Activated CD8-positive, alpha-beta memory T cell treated with anti-CD3 and anti-CD28 coated beads, Interleukin-2, amount 50 U/mL, for 24 hours (primary cell): ENCODE results near the gene SLC6A18.

Experiments used
- DNase-seq: peaks from one replicate; pipeline ENCODE4 v3.0.0-alpha.2; 2020; ENCODE audit errors: extremely low read depth

SLC6A18 gene

GRCh38 chr5:1225081-1225480 lies at the start of gene SLC6A18:
SLC6A18 (plus strand) TSS chr5:1225381; CDS start chr5:1225478, 97 bp downstream.
- DNase-seq: no peak

- DNase-seq: no peak
Measured at GRCh38 chr5:1175801-1176472, 49.2 kb upstream of the SLC6A18 start.

GRCh38 chr5:1176473-1177391 lies 48.4 kb upstream of the SLC6A18 start:
- DNase-seq: no peak

- no peak for DNase-seq
Measured at GRCh38 chr5:1177826-1178528, 47.2 kb upstream of the SLC6A18 start.

DNA sequence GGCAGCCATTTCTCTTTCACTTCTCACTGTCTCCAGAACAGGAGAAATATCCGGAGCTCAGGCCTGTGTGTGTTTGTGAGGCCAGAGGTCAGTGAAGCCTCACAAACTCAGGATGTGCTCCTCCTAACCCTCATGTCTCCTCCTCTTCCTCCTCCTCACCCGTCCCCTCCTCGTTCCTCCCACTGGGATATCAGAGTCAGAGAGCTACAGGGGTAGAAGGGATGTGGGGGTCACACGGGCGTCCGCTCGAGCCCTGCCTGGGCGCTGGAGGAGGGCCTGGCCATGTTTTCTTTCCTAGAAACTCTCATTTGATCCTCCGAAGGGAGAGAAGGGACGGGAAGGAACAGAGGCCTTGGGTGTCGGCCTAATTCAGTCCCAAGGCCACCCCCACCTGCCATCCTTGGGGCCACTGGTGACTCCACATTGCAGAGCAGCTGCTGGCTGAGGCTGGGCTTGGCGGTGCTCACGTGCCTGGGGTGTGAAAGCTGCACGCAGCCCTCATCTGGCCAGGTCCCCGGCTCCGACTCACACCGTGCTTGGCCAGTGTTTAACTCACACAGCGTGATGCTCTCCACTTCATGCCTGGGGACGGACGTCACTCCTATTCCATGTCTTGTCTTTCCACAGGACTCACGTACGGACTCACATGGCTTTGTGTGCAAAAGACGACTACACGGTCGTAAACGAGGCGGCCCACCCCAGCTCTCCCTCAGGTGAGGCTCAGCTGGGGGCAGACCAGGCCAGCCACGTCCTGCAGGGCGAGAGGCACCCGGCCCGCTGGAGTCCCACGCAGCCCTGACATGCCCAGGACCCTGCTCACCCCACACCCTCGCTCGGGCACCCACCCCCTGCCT lies 46.4 kb upstream of the SLC6A18 start:
- no peak for DNase-seq

DNA sequence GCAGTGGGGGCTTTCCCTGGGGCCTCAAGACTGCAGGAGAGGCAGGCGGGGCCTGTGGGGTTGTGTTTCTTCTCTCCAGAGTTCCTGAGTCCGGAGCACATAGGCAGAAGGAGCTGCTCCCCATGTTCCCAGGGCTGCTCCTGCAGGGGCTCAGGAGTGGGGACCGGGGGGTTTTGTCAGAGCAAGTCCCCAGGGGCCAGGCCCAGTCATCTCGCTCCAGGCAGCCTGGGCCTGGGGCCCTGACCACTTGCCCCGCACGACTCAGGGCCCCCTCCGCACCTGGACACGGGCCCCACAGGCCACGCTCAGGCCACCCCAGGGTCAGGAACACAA lies 45.8 kb upstream of the SLC6A18 start:
- DNase-seq: no peak

GRCh38 chr5:1180096-1180495 lies 45.1 kb upstream of the SLC6A18 start:
- DNase-seq: no peak

DNA sequence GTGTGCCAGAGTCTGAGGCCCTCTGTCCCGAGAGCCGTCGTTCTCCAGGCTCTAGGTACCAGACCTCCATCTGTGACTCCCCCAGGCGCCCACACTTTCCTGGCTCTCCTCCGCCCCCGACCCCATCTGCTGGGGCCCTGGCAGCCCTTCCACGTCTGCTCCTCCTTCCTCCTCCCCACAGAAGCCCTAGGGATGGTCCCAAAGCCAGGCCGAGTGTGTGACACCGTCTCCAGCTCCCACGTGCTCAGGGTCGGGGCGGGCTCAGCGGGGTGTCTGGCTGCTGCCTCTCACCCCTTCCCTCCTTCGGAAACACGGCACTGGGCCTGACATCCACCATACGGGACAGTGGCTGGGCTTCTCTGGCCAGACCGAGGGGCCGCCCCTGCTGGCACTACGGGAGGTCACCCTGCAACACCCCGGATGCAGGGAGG lies 44.3 kb upstream of the SLC6A18 start:
- DNase-seq: no peak

DNA sequence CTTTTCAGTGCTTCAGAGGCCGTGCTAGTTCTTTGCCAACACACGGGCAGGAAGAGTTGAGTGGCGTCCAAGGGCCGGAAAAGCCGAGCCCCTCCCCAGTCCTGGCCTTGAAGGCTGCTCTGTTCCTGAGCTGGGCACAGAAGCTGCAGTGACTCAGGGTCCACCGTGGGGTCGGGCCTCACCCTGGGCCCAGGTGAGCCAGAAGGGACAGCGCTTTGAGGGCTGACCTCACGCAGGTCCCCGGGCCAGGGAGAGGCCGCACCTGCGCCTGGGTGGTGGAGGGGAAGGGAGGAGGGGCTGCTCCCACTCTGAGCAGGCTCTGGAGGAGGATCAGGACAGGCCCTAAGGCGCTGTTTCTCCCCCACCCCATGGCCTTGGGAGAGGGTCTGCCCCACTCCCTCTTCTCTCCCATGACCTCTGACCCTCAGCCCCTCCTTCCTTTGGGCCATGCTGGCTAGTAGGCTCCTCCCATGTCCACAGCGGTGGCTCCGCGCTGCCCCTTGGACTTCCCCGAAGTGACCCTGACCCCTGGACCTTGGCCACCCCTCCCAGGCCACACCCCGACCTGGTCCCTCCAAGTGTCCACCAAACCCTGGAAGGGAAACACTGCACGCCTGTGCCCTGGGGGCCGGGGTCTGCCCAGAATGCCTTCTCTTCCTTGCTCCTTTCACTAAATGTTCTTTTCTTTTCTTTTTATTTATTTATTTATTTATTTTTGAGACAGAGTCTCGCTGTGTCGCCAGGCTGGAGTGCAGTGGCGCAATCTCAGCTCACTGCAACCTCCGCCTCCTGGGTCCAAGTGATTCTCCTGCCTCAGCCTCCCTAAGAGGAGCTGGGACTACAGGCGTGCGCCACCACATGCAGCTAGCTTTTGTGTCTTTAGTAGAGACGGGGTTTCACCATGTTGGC lies 43.5 kb upstream of the SLC6A18 start:
- DNase-seq: no peak

DNA sequence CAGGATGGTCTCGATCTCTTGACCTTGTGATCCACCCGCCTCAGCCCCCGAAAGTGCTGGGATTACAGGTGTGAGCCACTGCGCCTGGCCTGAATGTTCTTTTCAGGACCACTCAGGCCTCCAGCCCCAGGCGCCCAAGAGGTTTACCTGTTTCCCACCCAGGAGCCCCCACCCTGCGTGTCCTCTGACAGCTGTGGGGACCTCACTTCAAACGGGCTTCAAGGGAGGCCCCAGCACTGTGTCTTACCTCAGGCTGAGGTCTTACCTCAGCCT lies 42.9 kb upstream of the SLC6A18 start:
- DNase-seq: no peak

- DNase-seq: no peak
Measured at GRCh38 chr5:1182633-1183423, 42.4 kb upstream of the SLC6A18 start.

DNA sequence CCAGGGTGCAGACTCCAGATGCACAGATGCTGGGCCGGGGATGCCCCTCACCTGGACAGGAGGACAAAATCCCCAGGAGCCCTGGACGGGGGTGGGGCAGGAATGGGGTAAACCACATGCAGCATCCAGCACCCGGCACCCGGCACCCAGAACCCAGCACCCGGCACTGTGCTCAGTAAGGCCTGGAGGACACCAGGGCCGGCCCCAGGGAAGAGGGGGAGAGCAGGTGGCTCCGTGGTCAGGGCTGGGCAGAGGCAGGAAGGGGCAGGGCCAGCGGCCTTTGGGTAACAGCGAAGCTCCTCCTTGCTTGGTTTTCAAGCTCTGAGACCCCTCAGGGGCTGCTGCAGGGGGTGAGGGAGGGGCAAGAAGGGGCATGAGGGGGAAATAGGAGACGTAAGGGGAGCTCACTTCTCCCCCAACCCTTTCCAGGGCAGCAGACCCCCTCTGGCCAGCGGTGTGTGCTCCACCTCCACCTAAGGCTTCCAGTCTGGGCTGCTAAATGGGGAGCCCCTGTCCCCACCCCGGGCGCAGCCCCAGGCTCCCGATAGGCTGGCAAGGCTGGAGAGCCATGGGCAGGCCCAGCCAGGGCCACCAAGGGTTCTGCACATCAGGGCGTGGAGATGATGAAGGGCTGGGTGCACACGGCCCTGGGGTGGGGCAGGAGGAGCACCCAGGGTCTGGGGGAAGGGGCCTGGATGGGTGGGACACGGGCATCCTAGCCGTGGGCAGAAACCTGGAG lies 41.6 kb upstream of the SLC6A18 start:
- no peak for DNase-seq

GRCh38 chr5:1184163-1184470 lies 41.1 kb upstream of the SLC6A18 start:
- DNase-seq: no peak

DNA sequence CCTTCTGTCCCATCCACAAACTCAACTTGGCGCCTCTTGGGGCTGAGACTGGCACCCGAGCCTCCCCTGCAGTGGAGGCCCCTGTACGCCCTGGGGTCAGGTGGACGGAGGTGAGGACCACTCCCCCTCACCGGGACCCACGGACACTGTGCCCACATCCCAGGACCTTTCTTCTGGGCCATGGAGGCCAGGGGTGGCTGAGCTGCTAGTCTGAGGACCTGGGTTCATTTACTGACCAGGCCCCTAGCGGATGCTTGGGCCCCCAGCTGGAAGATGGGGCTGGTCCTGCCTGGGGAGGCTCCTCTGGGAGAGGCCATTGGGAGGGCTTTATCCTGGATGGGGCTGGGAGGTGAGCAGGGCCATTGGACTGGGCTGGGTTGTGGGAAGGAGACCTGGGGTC lies 40.7 kb upstream of the SLC6A18 start:
- no peak for DNase-seq

DNA sequence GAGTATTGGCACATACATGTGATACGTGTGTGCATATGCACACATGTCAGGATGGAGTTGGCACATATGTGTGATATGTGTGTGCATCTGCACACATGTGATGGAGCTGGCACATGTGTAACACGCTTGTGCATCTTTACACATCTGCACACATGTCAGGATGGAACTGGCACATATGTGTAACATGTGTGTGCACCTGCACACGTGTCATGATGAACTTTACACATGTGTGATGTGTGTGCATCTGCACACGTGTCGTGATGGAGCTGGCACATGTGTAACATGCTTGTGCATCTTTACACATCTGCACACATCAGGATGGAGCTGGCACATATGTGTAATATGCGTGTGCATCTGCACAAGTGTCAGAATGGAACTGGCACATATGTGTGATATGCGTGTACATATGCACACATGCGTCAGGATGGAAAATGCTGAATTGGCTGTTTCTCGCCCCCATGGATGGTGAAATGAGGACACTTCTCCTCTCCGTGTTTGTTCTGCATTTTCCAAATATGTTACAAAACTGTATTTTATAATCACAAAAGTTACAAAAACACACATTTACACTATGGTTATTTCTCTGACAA lies 40.0 kb upstream of the SLC6A18 start:
- no peak for DNase-seq

DNA sequence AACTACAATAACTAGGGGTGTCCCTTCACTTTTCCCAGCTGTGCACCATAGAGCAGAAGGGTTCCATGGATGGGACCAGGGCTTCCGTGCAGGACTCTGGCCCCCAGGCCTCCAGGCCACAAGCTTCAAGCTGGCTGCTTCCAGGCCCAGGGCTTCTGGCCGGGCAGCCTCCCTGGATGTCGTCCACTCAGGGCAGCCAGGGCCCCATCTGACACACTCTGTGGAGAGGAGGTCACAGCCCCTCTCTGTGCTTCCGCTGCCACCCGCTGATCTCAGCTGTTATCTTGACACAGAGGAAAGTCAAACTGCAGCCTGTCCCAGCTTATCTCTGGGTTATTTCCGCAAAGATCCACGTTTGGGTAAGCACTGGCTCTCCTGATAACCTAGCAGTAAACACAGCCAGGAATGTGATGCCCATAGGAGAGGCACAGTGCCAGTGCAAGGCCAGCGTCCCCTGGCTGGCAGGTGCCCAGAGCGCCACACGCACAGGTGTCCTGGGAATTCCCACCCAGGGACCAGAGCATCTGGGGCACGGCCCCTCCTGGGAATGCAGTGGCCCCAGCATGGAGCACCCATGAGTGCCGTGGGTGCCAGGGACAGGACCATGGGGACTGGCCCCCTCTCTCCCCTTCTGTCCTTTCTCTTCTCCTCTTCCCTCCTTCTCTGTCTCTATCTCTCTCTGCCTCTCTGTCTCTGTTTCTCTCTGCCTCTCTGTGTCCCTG lies 39.4 kb upstream of the SLC6A18 start:
- DNase-seq: no peak

- no peak for DNase-seq
Measured at GRCh38 chr5:1186351-1187233, 38.6 kb upstream of the SLC6A18 start.
